Measurements from ENCODE around the gene SORBS2.

GRCh38 chr4:185592438-185592837 lies 219.6 kb downstream of the SORBS2 start:
- no peak for TF ChIP-seq POLR2AphosphoS5 (IDR thresholded peaks at IDR 0.05)
- TF ChIP-seq, protein P1, sequence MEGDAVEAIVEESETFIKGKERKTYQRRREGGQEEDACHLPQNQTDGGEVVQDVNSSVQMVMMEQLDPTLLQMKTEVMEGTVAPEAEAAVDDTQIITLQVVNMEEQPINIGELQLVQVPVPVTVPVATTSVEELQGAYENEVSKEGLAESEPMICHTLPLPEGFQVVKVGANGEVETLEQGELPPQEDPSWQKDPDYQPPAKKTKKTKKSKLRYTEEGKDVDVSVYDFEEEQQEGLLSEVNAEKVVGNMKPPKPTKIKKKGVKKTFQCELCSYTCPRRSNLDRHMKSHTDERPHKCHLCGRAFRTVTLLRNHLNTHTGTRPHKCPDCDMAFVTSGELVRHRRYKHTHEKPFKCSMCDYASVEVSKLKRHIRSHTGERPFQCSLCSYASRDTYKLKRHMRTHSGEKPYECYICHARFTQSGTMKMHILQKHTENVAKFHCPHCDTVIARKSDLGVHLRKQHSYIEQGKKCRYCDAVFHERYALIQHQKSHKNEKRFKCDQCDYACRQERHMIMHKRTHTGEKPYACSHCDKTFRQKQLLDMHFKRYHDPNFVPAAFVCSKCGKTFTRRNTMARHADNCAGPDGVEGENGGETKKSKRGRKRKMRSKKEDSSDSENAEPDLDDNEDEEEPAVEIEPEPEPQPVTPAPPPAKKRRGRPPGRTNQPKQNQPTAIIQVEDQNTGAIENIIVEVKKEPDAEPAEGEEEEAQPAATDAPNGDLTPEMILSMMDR (IDR thresholded peaks at IDR 0.05): no peak

All from gastroesophageal sphincter (tissue), 3 donors.